GM21786 (cell line): ENCODE results near the gene KIF26A.

Source experiments
- ATAC-seq: cut with Tn5 transposase; IDR thresholded peaks from one replicate; pipeline ENCODE4 v1.9.1; 2021; ENCODE audit not compliant: unreplicated experiment

KIF26A gene

GRCh38 chr14:104175811-104176210 is 37.4 kb downstream of the KIF26A start:
- ATAC-seq = no peak

GRCh38 chr14:104176611-104177010 is 38.2 kb downstream of the KIF26A start:
- ATAC-seq = no peak

- no peak for ATAC-seq
Measured at GRCh38 chr14:104177411-104177810, 39.0 kb downstream of the KIF26A start.

- ATAC-seq = no peak
Measured at GRCh38 chr14:104178279-104178678, 39.9 kb downstream of the KIF26A start.

- ATAC-seq = no peak
Measured at GRCh38 chr14:104179126-104179525, 40.7 kb downstream of the KIF26A start.

GRCh38 chr14:104179564-104180129 is 41.3 kb downstream of the KIF26A start:
- no peak for ATAC-seq

GRCh38 chr14:104180561-104181165 is 42.3 kb downstream of the KIF26A start:
- no peak for ATAC-seq

GRCh38 chr14:104181761-104182530 is 43.6 kb downstream of the KIF26A start:
- ATAC-seq = no peak

GRCh38 chr14:104182857-104183425 is 44.6 kb downstream of the KIF26A start:
- ATAC-seq = no peak

- ATAC-seq = no peak
Measured at GRCh38 chr14:104183796-104184195, 45.4 kb downstream of the KIF26A start.

- ATAC-seq = no peak
Measured at GRCh38 chr14:104184506-104184905, 46.1 kb downstream of the KIF26A start.

GRCh38 chr14:104184911-104185499 is 46.6 kb downstream of the KIF26A start:
- ATAC-seq = no peak

GRCh38 chr14:104185916-104186495 is 47.6 kb downstream of the KIF26A start:
- ATAC-seq = no peak

- ATAC-seq = no peak
Measured at GRCh38 chr14:104186575-104186974, 48.2 kb downstream of the KIF26A start.

GRCh38 chr14:104187121-104187889 is 48.9 kb downstream of the KIF26A start:
- ATAC-seq = no peak

- ATAC-seq = no peak
Measured at GRCh38 chr14:104187931-104188726, 49.7 kb downstream of the KIF26A start.

GRCh38 chr14:104188727-104189400 is 50.5 kb downstream of the KIF26A start:
- no peak for ATAC-seq

GRCh38 chr14:104189629-104190335 is 51.4 kb downstream of the KIF26A start:
- no peak for ATAC-seq
